ENCODE measurements around the gene BHLHE40. TPM values are rescaled to one million over a fixed set of nuclear protein-coding genes. Genes with fewer than 3 reads are reported as not detected.

The BHLHE40 gene
- total RNA-seq, 1 donor from 2014 or later: 26.8 TPM

GRCh38 chr3:4993276-4994143 is 14.3 kb downstream of the BHLHE40 start:
- intact Hi-C loops (cut with micrococcal nuclease): no loop called here
- DNase-seq: no peak
- no peak for ATAC-seq

- intact Hi-C loops (cut with micrococcal nuclease): no loop called here
- DNase-seq (no peak), ATAC-seq (no peak)
Observed at GRCh38 chr3:4994144-4994730, 15.0 kb downstream of the BHLHE40 start.

GRCh38 chr3:4994823-4995499 is 15.7 kb downstream of the BHLHE40 start:
- intact Hi-C loops (cut with micrococcal nuclease): no loop called here
- ATAC-seq (peak; percentile 91), DNase-seq (peak; percentile 79)

- intact Hi-C loops (cut with micrococcal nuclease): no loop called here
Observed at GRCh38 chr3:4995500-4996053, 16.3 kb downstream of the BHLHE40 start.

GRCh38 chr3:4996223-4996765 is 17.1 kb downstream of the BHLHE40 start:
- intact Hi-C loops (cut with micrococcal nuclease): no loop called here
- no peak for DNase-seq
- no peak for ATAC-seq

More at GRCh38 chr3:4995500-4996053, 16.3 kb downstream of the BHLHE40 start:
- ATAC-seq (no peak), DNase-seq (no peak)

GRCh38 chr3:4996771-4997291 is 17.6 kb downstream of the BHLHE40 start:
- DNase-seq (no peak), ATAC-seq (no peak)
- intact Hi-C loops (cut with micrococcal nuclease): no loop called here

GRCh38 chr3:4997946-4998345 is 18.7 kb downstream of the BHLHE40 start:
- DNase-seq: no peak
- intact Hi-C loops (cut with micrococcal nuclease): no loop called here

GRCh38 chr3:4999531-5000184 is 20.4 kb downstream of the BHLHE40 start:
- ATAC-seq (no peak), DNase-seq (no peak)
- intact Hi-C loops (cut with micrococcal nuclease): no loop called here

More at GRCh38 chr3:4997946-4998345, 18.7 kb downstream of the BHLHE40 start:
- ATAC-seq: no peak

- intact Hi-C loops (cut with micrococcal nuclease): no loop called here
- DNase-seq (no peak), ATAC-seq (no peak)
Observed at GRCh38 chr3:5001135-5001534, 21.9 kb downstream of the BHLHE40 start.

- ATAC-seq (no peak), DNase-seq (no peak)
- intact Hi-C loops (cut with micrococcal nuclease): no loop called here
Observed at GRCh38 chr3:5001805-5002173, 22.6 kb downstream of the BHLHE40 start.

GRCh38 chr3:5002174-5002870 is 23.1 kb downstream of the BHLHE40 start:
- no peak for ATAC-seq
- no peak for DNase-seq
- intact Hi-C loops (cut with micrococcal nuclease): no loop called here

- intact Hi-C loops (cut with micrococcal nuclease): no loop called here
- DNase-seq: no peak
Observed at GRCh38 chr3:5002871-5003247, 23.6 kb downstream of the BHLHE40 start.

GRCh38 chr3:5004319-5005152 is 25.3 kb downstream of the BHLHE40 start:
- DNase-seq: no peak
- intact Hi-C loops (cut with micrococcal nuclease): no loop called here
- ATAC-seq: no peak

More at GRCh38 chr3:5002871-5003247, 23.6 kb downstream of the BHLHE40 start:
- ATAC-seq: no peak

GRCh38 chr3:5005367-5005766 is 26.1 kb downstream of the BHLHE40 start:
- intact Hi-C loops (cut with micrococcal nuclease): no loop called here
- ATAC-seq (no peak), DNase-seq (no peak)

- ATAC-seq: no peak
- intact Hi-C loops (cut with micrococcal nuclease): no loop called here
Observed at GRCh38 chr3:5006755-5007202, 27.5 kb downstream of the BHLHE40 start.

GRCh38 chr3:5007873-5008272 is 28.6 kb downstream of the BHLHE40 start:
- DNase-seq (no peak), ATAC-seq (no peak)
- intact Hi-C loops (cut with micrococcal nuclease): no loop called here

More at GRCh38 chr3:5006755-5007202, 27.5 kb downstream of the BHLHE40 start:
- DNase-seq: peak; percentile 56

- intact Hi-C loops (cut with micrococcal nuclease): no loop called here
- no peak for ATAC-seq
Observed at GRCh38 chr3:5009506-5010109, 30.4 kb downstream of the BHLHE40 start.

More at GRCh38 chr3:5009506-5010109, 30.4 kb downstream of the BHLHE40 start:
- DNase-seq: no peak

Data from left ventricle myocardium superior (tissue), 1 donor.